Fibroblast of lung (primary cell): ENCODE data around the gene OR6N1.

Source experiments
- EZH2 ChIP-seq: IDR thresholded peaks from 2 replicates; pipeline ENCODE4 v1.5.1; 2012; ENCODE audit warnings: low read length, control low read depth, mild to moderate bottlenecking; ENCODE audit errors: missing control alignments
- TF ChIP-seq, protein P1 (sequence below), 2 donors: IDR thresholded peaks in 1 of 2; conservative IDR thresholded peaks in 1 of 2; 1 replicate in 1 of 2; 2 replicates in 1 of 2; pipeline ENCODE4 v1.5.1; 2011 to 2012; ENCODE audit warnings: low read length in 2 of 2, control low read depth in 1 of 2, inconsistent platforms in 1 of 2, low read depth in 1 of 2, mild to moderate bottlenecking in 1 of 2

DNA sequence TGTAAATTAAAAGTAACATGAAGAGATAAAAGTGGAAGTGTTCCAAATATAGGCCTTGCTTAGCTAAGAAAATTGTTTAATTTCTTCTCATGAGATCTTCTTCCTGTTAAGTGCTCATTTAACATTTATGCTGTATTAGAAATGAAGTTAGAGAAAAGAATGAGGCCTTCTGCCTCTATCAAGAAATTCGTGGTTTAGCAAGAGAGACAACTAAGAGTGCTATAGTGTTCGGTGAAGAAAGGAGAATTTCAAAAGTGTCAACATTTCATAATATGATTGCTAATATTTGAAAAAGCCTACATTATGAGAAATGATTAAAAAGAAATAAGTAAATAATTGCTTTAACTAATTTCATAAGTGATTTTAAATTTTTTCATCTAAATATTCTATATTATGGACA is 40.3 kb upstream of the OR6N1 start:
- TF ChIP-seq, protein P1, sequence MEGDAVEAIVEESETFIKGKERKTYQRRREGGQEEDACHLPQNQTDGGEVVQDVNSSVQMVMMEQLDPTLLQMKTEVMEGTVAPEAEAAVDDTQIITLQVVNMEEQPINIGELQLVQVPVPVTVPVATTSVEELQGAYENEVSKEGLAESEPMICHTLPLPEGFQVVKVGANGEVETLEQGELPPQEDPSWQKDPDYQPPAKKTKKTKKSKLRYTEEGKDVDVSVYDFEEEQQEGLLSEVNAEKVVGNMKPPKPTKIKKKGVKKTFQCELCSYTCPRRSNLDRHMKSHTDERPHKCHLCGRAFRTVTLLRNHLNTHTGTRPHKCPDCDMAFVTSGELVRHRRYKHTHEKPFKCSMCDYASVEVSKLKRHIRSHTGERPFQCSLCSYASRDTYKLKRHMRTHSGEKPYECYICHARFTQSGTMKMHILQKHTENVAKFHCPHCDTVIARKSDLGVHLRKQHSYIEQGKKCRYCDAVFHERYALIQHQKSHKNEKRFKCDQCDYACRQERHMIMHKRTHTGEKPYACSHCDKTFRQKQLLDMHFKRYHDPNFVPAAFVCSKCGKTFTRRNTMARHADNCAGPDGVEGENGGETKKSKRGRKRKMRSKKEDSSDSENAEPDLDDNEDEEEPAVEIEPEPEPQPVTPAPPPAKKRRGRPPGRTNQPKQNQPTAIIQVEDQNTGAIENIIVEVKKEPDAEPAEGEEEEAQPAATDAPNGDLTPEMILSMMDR (conservative IDR thresholded peaks at IDR 0.05 in 1 of 2, IDR thresholded peaks at IDR 0.05 in 1 of 2; ENCODE audit: low read depth in 1 of 2, low read length in 2 of 2), result no peak
- no peak for TF ChIP-seq EZH2
